HG02571 (cell line): ENCODE measurements around the gene SF3B3.
"Not testable (repeated sequence)": the region's sequence is repeated elsewhere in the genome, so short reads cannot be mapped to it uniquely, and the experiment has no call there.

Experiments
- ATAC-seq: cut with Tn5 transposase; IDR thresholded peaks from one replicate; pipeline ENCODE4 v1.9.1; 2021; ENCODE audit warnings: mild to moderate bottlenecking, moderate library complexity; ENCODE audit not compliant: unreplicated experiment

The SF3B3 gene

GRCh38 chr16:70612931-70613330 lies 89.3 kb downstream of the SF3B3 start:
- no peak for ATAC-seq

- ATAC-seq: no peak
These were observed 90.8 kb downstream of the SF3B3 start for GRCh38 chr16:70614208-70614951.

GRCh38 chr16:70615945-70616344 lies 92.3 kb downstream of the SF3B3 start:
- ATAC-seq: no peak

- not testable (repeated sequence) for ATAC-seq
These were observed 98.2 kb downstream of the SF3B3 start for GRCh38 chr16:70621864-70622263.
